SK-N-SH treated with all-trans-retinoic acid at 6 μM for 48 hours (cell line): ENCODE data around the gene PDCL3.

Experiments used
- ATAC-seq: fragments of 200-7000 bp; cut with Tn5 transposase; 3 replicates; pipeline ENCODE4 v1.9.1; 2020; ENCODE audit warnings: mild to moderate bottlenecking, moderate library complexity
- ARNTL ChIP-seq: fragments of 450-650 bp; formaldehyde crosslinking; IDR thresholded peaks from 2 replicates; pipeline ENCODE4 v1.5.0; 2020; ENCODE audit warnings: low read depth, mild to moderate bottlenecking, moderate library complexity, borderline replicate concordance
- CSDC2 ChIP-seq: fragments of 250-450 bp; sonication (Bioruptor Pico); IDR thresholded peaks from 2 replicates; pipeline ENCODE4 v1.5.0; 2020; ENCODE audit warnings: mild to moderate bottlenecking, moderate library complexity
- GLIS3 ChIP-seq: fragments of 250-450 bp; sonication (Bioruptor Pico); IDR thresholded peaks from 2 replicates; pipeline ENCODE4 v1.5.0; 2020; ENCODE audit warnings: mild to moderate bottlenecking, moderate library complexity
- OSR1 ChIP-seq: fragments of 250-450 bp; sonication (Bioruptor Pico); IDR thresholded peaks from 2 replicates; pipeline ENCODE4 v1.8.0; 2022; ENCODE audit warnings: moderate library complexity, mild to moderate bottlenecking, inconsistent platforms
- PPARA ChIP-seq: fragments of 250-450 bp; sonication (Bioruptor Pico); IDR thresholded peaks from 2 replicates; pipeline ENCODE4 v1.5.0; 2020; ENCODE audit warnings: mild to moderate bottlenecking, borderline replicate concordance
- RARB ChIP-seq: fragments of 250-450 bp; sonication (Bioruptor Pico); IDR thresholded peaks from 2 replicates; pipeline ENCODE4 v1.8.0; 2021; ENCODE audit warnings: mild to moderate bottlenecking, moderate library complexity
- SNAI2 ChIP-seq: fragments of 250-450 bp; sonication (Bioruptor Pico); IDR thresholded peaks from 2 replicates; pipeline ENCODE4 v1.5.0; 2020; ENCODE audit warnings: mild to moderate bottlenecking, moderate library complexity
- TCF4 ChIP-seq: fragments of 250-450 bp; sonication (Bioruptor Pico); IDR thresholded peaks from 2 replicates; pipeline ENCODE4 v1.8.0; 2021; ENCODE audit warnings: mild to moderate bottlenecking, moderate library complexity, borderline replicate concordance
- TSHZ2 ChIP-seq: fragments of 250-450 bp; sonication (Bioruptor Pico); IDR thresholded peaks from 2 replicates; pipeline ENCODE4 v1.5.0; 2020; ENCODE audit warnings: mild to moderate bottlenecking, moderate library complexity
- ZFP3 ChIP-seq: fragments of 250-450 bp; sonication (Bioruptor Pico); IDR thresholded peaks from 2 replicates; pipeline ENCODE4 v1.5.0; 2020; ENCODE audit warnings: mild to moderate bottlenecking, moderate library complexity
- ZNF70 ChIP-seq: fragments of 450-650 bp; formaldehyde crosslinking; IDR thresholded peaks from 2 replicates; pipeline ENCODE4 v1.5.0; 2020; ENCODE audit warnings: mild to moderate bottlenecking, moderate library complexity
- ZNF8 ChIP-seq: fragments of 450-650 bp; formaldehyde crosslinking; IDR thresholded peaks from 2 replicates; pipeline ENCODE4 v1.5.0; 2020; ENCODE audit warnings: mild to moderate bottlenecking, moderate library complexity
- TF ChIP-seq, protein P1 (sequence below): fragments of 250-450 bp; sonication (Bioruptor Pico); IDR thresholded peaks from 2 replicates; pipeline ENCODE4 v1.8.0; 2020; ENCODE audit warnings: mild to moderate bottlenecking, moderate library complexity, borderline replicate concordance
- TF ChIP-seq, protein P2 (sequence below): fragments of 250-450 bp; sonication (Bioruptor Pico); IDR thresholded peaks from 2 replicates; pipeline ENCODE4 v1.5.1; 2020; ENCODE audit warnings: low read depth, mild to moderate bottlenecking, moderate library complexity

The PDCL3 gene

GRCh38 chr2:100614455-100615000 is 51.7 kb downstream of the PDCL3 start (continued):
- TF ChIP-seq, protein P1, sequence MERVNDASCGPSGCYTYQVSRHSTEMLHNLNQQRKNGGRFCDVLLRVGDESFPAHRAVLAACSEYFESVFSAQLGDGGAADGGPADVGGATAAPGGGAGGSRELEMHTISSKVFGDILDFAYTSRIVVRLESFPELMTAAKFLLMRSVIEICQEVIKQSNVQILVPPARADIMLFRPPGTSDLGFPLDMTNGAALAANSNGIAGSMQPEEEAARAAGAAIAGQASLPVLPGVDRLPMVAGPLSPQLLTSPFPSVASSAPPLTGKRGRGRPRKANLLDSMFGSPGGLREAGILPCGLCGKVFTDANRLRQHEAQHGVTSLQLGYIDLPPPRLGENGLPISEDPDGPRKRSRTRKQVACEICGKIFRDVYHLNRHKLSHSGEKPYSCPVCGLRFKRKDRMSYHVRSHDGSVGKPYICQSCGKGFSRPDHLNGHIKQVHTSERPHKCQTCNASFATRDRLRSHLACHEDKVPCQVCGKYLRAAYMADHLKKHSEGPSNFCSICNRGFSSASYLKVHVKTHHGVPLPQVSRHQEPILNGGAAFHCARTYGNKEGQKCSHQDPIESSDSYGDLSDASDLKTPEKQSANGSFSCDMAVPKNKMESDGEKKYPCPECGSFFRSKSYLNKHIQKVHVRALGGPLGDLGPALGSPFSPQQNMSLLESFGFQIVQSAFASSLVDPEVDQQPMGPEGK (CRISPR knock-in tag): no peak
- no peak for TF ChIP-seq CSDC2 (CRISPR knock-in tag)
- TF ChIP-seq TSHZ2 (CRISPR knock-in tag): no peak
- TF ChIP-seq OSR1 (CRISPR knock-in tag): no peak
- no peak for TF ChIP-seq ZNF70 (CRISPR knock-in tag)
- TF ChIP-seq ARNTL: no peak
- TF ChIP-seq SNAI2 (CRISPR knock-in tag): no peak

DNA sequence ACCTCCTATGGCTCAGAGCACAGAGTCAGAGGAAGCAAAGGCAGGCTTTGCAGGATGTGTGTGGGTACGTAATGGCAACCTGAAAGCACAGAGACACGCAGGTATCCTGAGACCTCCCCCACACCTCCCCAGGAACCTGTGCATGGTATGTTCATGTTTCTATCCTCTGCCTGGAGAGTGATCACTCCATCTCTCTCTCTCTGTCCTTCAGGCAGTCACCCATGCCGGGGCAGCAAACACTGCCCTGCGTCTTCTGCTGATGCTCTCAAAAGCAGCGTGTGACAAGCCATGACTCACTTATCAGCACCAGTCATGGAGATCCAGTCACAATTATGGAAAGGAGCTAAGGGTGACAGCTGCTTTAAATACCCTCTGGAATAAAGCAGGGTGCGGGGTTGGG is 52.7 kb downstream of the PDCL3 start:
- ATAC-seq: no peak; the same call in 1 of the 3 replicates
- TF ChIP-seq ZNF8 (CRISPR knock-in tag) (no peak), TSHZ2 (CRISPR knock-in tag) (no peak), ZNF70 (CRISPR knock-in tag) (no peak), PPARA (CRISPR knock-in tag) (no peak), GLIS3 (CRISPR knock-in tag) (no peak), TCF4 (CRISPR knock-in tag) (no peak), CSDC2 (CRISPR knock-in tag) (no peak), OSR1 (CRISPR knock-in tag) (no peak), SNAI2 (CRISPR knock-in tag) (no peak)
- TF ChIP-seq, protein P1 (CRISPR knock-in tag): no peak
- TF ChIP-seq, protein P2, sequence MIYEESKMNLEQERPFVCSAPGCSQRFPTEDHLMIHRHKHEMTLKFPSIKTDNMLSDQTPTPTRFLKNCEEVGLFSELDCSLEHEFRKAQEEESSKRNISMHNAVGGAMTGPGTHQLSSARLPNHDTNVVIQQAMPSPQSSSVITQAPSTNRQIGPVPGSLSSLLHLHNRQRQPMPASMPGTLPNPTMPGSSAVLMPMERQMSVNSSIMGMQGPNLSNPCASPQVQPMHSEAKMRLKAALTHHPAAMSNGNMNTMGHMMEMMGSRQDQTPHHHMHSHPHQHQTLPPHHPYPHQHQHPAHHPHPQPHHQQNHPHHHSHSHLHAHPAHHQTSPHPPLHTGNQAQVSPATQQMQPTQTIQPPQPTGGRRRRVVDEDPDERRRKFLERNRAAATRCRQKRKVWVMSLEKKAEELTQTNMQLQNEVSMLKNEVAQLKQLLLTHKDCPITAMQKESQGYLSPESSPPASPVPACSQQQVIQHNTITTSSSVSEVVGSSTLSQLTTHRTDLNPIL (CRISPR knock-in tag): no peak

GRCh38 chr2:100615886-100616285 is 53.1 kb downstream of the PDCL3 start:
- TF ChIP-seq ZFP3 (CRISPR knock-in tag): no peak
- no peak for TF ChIP-seq RARB
- no peak for TF ChIP-seq OSR1 (CRISPR knock-in tag)
- no peak for TF ChIP-seq TSHZ2 (CRISPR knock-in tag)
- ATAC-seq: no peak; the same call in 2 of the 3 replicates
